HUES64 (cell line): Measurements from ENCODE around the gene TLNRD1.

Experiments used
- H3K27ac ChIP-seq: 2 replicates; pipeline ENCODE4 v1.7.0; 2013; ENCODE audit warnings: low read depth, low read length, inconsistent platforms
- H3K27me3 ChIP-seq: 2 replicates; pipeline ENCODE4 v1.6.1; 2013; ENCODE audit warnings: mild to moderate bottlenecking, low read length; ENCODE audit not compliant: insufficient read depth
- H3K36me3 ChIP-seq: 2 replicates; pipeline ENCODE4 v1.6.1; 2013; ENCODE audit warnings: mild to moderate bottlenecking, low read length; ENCODE audit not compliant: insufficient read depth
- H3K4me1 ChIP-seq: 2 replicates; pipeline ENCODE4 v1.6.1; 2013; ENCODE audit warnings: mild to moderate bottlenecking, low read length, moderate library complexity; ENCODE audit not compliant: insufficient read depth
- H3K4me3 ChIP-seq: 2 replicates; pipeline ENCODE4 v1.5.1; 2013; ENCODE audit warnings: mild to moderate bottlenecking, low read length, moderate library complexity
- H3K9ac ChIP-seq: 2 replicates; pipeline ENCODE4 v1.6.1; 2013; ENCODE audit warnings: mild to moderate bottlenecking, low read depth, low read length
- H3K9me3 ChIP-seq: 2 replicates; pipeline ENCODE4 v1.6.1; 2013; ENCODE audit warnings: low read depth, low read length; ENCODE audit not compliant: insufficient read depth
- WGBS: fragments of 150-250, 120-280 bp; methylation state at CpG from one replicate; pipeline ENCODE4 v1.1.7; 2013; ENCODE audit warnings: missing lambda C conversion rate; 5-methylcytosine and 5-hydroxymethylcytosine counted together

Gene TLNRD1

GRCh38 chr15:81002331-81003096 is 1.8 kb downstream of the TLNRD1 start:
- H3K9ac ChIP-seq, result peak overlapping the region; percentile 50
- H3K9me3 ChIP-seq, result no peaks in the 10 kb centered on the region
- H3K27ac ChIP-seq, result no peak overlapping the region
- H3K4me1 ChIP-seq, result no peaks in the 10 kb centered on the region
- H3K27me3 ChIP-seq, result peaks cover 21% of the 10 kb centered on the region
- 57% methylated on average over 89 of the region's 89 CpGs for WGBS
- peaks cover 7% of the 10 kb centered on the region; the same call in 1 of the 2 replicates for H3K36me3 ChIP-seq
- H3K4me3 ChIP-seq, result peak overlapping the region; percentile 82

DNA sequence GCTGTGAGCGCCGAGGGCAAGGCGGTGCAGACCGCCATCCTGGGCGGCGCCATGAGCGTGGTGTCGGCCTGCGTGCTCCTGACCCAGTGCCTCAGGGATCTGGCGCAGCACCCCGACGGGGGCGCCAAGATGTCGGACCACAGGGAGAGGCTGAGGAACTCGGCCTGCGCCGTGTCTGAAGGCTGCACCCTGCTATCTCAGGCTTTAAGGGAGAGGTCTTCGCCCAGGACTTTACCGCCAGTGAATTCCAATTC is 2.3 kb downstream of the TLNRD1 start:
- H3K4me1 ChIP-seq, result no peaks in the 10 kb centered on the region
- H3K4me3 ChIP-seq, result peak overlapping the region; percentile 82; the same call in 1 of the 2 replicates
- no peaks in the 10 kb centered on the region for H3K9me3 ChIP-seq
- H3K27ac ChIP-seq, result no peak overlapping the region
- 94% methylated on average over 19 of the region's 19 CpGs for WGBS
- peaks cover 21% of the 10 kb centered on the region for H3K27me3 ChIP-seq
- no peak overlapping the region for H3K9ac ChIP-seq
- peaks cover 7% of the 10 kb centered on the region; the same call in 1 of the 2 replicates for H3K36me3 ChIP-seq

- no peak overlapping the region for H3K9ac ChIP-seq
- H3K36me3 ChIP-seq, result peaks cover 7% of the 10 kb centered on the region; the same call in 1 of the 2 replicates
- H3K4me1 ChIP-seq, result no peaks in the 10 kb centered on the region
- no peak overlapping the region for H3K27ac ChIP-seq
- no peak overlapping the region for H3K4me3 ChIP-seq
- H3K9me3 ChIP-seq, result no peaks in the 10 kb centered on the region
- WGBS, result 100% methylated on average over 1 of the region's 1 CpG
- H3K27me3 ChIP-seq, result peaks cover 15% of the 10 kb centered on the region
Measured at GRCh38 chr15:81006124-81006523, 5.4 kb downstream of the TLNRD1 start.

DNA sequence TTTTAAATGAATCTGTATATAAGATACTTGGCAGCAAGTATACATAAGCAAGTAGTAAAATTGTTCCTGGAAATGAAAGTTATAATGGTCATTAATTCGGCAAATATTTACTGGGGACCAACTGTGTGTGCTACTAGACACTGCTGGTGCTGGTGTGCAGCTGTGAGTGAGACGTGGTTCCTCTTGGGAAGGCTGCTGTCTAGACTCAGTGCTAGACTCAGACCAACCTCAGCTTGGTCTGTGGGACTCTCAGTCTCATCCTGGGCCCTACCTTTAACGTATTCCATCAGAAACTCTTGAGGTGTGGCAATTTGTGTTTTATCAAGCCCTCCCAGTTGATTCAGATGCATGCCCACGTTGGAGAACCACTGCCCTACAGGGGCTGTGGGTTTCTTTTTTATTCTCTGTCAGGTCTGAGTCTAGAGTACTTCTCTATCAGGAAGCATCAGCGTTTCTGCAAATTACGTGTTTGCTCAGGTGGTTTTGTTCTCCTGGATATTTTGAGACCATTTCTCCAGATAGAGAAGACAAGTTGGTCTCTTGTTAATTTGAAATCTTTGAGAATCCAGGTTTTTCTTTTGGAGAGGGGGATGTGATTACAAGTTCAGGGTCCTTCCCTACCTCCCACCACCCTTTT is 6.8 kb downstream of the TLNRD1 start:
- Histone ChIP-seq H3K36me3 (peaks cover 7% of the 10 kb centered on the region; the same call in 1 of the 2 replicates), H3K27ac (no peak overlapping the region), H3K4me1 (no peaks in the 10 kb centered on the region), H3K27me3 (peaks cover 6% of the 10 kb centered on the region), H3K9ac (no peak overlapping the region), H3K9me3 (no peaks in the 10 kb centered on the region), H3K4me3 (no peak overlapping the region)
- WGBS, result 89% methylated on average over 6 of the region's 6 CpGs

DNA sequence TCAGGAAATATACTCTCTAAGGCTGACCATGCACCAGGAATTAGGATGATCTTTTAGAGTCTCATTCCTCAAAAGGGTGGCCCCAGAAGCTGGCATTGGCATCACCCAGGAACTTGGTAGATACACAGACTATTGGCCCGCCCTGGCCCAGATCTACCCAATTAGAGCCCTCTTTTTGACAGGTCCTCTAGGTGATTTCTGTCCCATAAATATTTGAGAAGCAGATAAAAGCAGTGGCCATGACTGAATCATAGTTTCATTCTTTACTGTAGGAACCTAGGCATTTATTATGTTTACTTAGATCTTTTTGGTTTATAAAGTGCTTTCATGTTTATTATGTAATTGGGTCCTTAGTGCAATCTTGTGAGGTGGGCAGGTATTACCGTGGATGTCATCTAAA is 7.6 kb downstream of the TLNRD1 start:
- H3K4me3 ChIP-seq, result no peak overlapping the region
- H3K9me3 ChIP-seq, result no peaks in the 10 kb centered on the region
- H3K27me3 ChIP-seq, result no peaks in the 10 kb centered on the region
- H3K27ac ChIP-seq, result no peak overlapping the region
- no peaks in the 10 kb centered on the region for H3K4me1 ChIP-seq
- peaks cover 7% of the 10 kb centered on the region; the same call in 1 of the 2 replicates for H3K36me3 ChIP-seq
- 89% methylated on average over 1 of the region's 2 CpGs for WGBS
- H3K9ac ChIP-seq, result no peak overlapping the region

DNA sequence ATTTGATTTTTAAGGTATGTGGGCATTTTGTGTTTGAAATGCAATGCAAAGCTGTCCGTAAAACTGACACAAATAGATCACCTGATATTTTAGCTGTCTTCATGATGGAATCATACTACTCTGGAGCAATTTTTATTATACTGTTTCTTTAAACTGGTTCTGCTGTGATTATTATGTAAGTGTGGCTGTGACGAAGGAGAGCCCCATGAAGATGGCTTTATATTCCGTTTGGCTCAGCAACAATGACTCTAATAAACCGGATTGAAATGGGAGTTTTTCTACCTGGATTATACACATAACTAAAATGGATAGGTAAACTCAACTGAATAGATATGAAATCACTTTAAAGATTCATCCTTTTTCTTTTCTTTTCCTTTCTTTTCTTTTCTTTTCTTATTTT is 9.4 kb downstream of the TLNRD1 start:
- 83% methylated on average over 3 of the region's 4 CpGs for WGBS
- Histone ChIP-seq H3K9me3 (no peaks in the 10 kb centered on the region), H3K4me1 (no peaks in the 10 kb centered on the region), H3K27me3 (no peaks in the 10 kb centered on the region), H3K9ac (no peak overlapping the region), H3K27ac (no peak overlapping the region), H3K36me3 (no peaks in the 10 kb centered on the region), H3K4me3 (no peak overlapping the region)

DNA sequence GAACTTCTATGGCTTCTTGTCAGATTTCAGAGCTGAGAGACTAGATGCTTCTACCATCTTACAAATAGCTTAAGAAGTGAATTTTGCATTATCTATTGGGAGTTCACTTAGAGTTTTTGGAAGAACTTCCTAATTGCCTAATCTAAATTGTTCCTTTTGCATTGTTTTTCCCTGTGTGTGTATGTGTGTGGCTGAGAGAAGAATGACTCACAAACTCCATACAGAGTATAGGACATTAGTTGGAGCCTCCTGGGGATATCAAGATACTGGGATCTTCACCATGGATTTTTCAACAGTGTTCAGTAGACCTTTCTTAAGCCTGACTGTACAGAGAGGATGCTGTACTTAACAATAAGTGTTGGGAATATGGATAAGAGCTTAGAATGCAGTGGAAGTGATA is 10.9 kb downstream of the TLNRD1 start:
- Histone ChIP-seq H3K9ac (no peak overlapping the region), H3K27ac (no peak overlapping the region), H3K4me3 (no peak overlapping the region), H3K36me3 (no peaks in the 10 kb centered on the region), H3K9me3 (no peaks in the 10 kb centered on the region), H3K4me1 (no peaks in the 10 kb centered on the region), H3K27me3 (no peaks in the 10 kb centered on the region)

DNA sequence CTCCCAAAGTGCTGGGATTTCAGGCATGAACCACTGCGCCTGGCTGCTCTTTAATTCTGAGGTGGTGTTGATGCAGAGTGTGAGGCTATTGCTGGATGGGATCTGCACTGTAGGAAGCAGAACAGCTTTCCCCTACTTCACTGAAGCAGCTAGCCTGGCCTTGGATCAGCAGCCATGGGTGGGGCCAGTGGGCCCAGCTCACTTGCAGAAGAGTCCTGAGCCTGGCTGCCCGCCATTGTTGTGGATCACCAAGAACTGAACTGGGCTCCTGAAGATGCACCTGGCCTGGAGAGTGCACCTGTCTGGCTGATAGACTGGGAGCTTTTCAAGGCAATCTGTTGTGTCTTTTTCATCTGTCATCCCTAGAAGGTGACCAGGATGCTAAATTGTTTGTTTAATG is 11.9 kb downstream of the TLNRD1 start:
- Histone ChIP-seq H3K4me1 (no peaks in the 10 kb centered on the region), H3K27ac (no peak overlapping the region), H3K36me3 (no peaks in the 10 kb centered on the region), H3K27me3 (no peaks in the 10 kb centered on the region), H3K9ac (no peak overlapping the region), H3K9me3 (no peaks in the 10 kb centered on the region), H3K4me3 (no peak overlapping the region)
- WGBS, result 91% methylated on average over 2 of the region's 2 CpGs

DNA sequence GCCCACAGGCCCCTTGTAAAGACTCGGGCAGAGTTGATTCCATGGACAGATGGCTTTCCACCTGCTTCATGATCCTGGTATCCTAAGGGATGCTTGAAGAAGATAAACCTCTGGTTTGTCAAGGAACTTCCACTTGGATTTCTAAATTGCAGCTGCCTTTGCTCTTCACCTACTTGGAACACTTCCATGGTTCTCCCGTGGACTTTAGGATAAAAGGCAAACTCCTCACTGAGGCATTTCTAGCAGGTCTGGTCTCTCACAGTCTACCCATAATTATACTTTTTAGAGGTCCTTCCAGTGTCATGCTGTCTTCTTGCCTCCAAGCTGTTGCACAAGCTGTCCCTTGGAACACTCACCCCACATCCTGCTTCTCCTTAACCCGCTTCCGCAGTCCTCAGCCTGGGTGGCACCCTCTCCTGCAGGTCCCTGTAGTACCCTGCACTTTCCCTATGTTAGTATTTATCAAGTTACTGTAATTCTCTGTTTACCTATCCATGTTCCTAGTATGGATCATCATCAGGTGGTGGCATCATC is 12.7 kb downstream of the TLNRD1 start:
- 97% methylated on average over 4 of the region's 4 CpGs for WGBS
- H3K27ac ChIP-seq, result no peak overlapping the region
- H3K4me1 ChIP-seq, result no peaks in the 10 kb centered on the region
- no peaks in the 10 kb centered on the region for H3K9me3 ChIP-seq
- no peaks in the 10 kb centered on the region for H3K27me3 ChIP-seq
- no peak overlapping the region for H3K4me3 ChIP-seq
- H3K36me3 ChIP-seq, result no peaks in the 10 kb centered on the region
- no peak overlapping the region for H3K9ac ChIP-seq

DNA sequence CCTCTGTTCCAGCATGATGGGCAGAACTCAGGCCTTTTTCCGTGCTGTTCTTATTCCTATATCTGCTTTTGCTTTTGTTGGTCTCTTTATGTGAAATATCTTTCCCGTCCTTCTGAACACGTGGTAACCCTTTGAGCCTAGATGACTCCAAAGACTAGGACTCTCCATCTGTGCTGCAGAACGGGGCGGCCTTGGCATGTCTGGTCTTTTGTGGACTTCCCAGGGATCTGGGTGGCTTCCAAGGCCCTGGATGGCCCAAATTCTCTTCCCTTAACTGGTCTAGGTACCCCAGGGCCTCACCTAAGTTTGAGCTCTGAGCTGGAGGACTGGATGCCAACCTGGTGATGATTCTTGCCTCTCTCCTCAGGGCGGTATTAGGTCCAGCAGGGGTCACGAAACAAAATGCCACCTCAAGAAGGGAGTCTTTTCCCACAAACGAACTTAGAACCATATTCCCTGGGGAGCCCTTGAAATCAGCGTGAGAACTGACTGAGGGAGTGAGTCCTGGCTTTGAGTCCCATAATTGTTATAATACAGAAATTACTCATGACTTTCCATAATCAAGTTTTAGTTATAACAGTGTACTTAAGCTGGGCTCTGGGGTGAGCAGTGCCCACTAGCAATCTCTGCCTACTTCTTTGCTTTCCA is 13.8 kb downstream of the TLNRD1 start:
- Histone ChIP-seq H3K9me3 (no peaks in the 10 kb centered on the region), H3K27ac (no peak overlapping the region), H3K4me1 (no peaks in the 10 kb centered on the region), H3K27me3 (no peaks in the 10 kb centered on the region), H3K4me3 (no peak overlapping the region), H3K9ac (no peak overlapping the region), H3K36me3 (no peaks in the 10 kb centered on the region)
- WGBS, result 96% methylated on average over 9 of the region's 9 CpGs
